Astrocyte (in vitro differentiated cells and primary cell): ENCODE data around the gene TMA7. TPM values are rescaled to one million over a fixed set of nuclear protein-coding genes. Genes with fewer than 3 reads are reported as not detected.

ENCODE experiments used
- DNase-seq: peaks from one replicate; pipeline ENCODE4 v3.0.0-alpha.2; 2010; ENCODE audit warnings: low read depth
- FAIRE-seq: peaks from 2 replicates; lab custom pipeline; 2011; peaks lifted over from hg19 to GRCh38; lab: Jason Lieb, UNC
- H2AFZ ChIP-seq: 2 replicates; pipeline ENCODE4 v1.6.0; 2012; ENCODE audit warnings: low read depth, low read length, inconsistent platforms
- H3K27ac ChIP-seq: 2 replicates; pipeline ENCODE4 v1.5.1; 2011; ENCODE audit warnings: low read depth, low read length, inconsistent platforms
- H3K27me3 ChIP-seq: 2 replicates; pipeline ENCODE4 v1.6.0; 2011; ENCODE audit warnings: low read length, inconsistent platforms; ENCODE audit not compliant: insufficient read depth
- H3K36me3 ChIP-seq: 2 replicates; pipeline ENCODE4 v1.5.1; 2011; ENCODE audit warnings: low read length, inconsistent platforms; ENCODE audit not compliant: insufficient read depth
- H3K4me1 ChIP-seq: 2 replicates; pipeline ENCODE4 v1.5.1; 2011; ENCODE audit warnings: low read length, inconsistent platforms; ENCODE audit not compliant: insufficient read depth
- H3K4me2 ChIP-seq: 2 replicates; pipeline ENCODE4 v1.6.0; 2012; ENCODE audit warnings: low read length, inconsistent platforms
- H3K4me3 ChIP-seq: 2 replicates; pipeline ENCODE4 v1.5.1; 2011; ENCODE audit warnings: low read depth, mild to moderate bottlenecking, low read length, inconsistent platforms; ENCODE audit not compliant: insufficient read depth
- H3K79me2 ChIP-seq: 2 replicates; pipeline ENCODE4 v1.6.0; 2012; ENCODE audit warnings: mild to moderate bottlenecking, low read length, inconsistent platforms; ENCODE audit not compliant: insufficient read depth
- H3K9ac ChIP-seq: 2 replicates; pipeline ENCODE4 v1.6.0; 2012; ENCODE audit warnings: mild to moderate bottlenecking, low read length, inconsistent platforms
- H3K9me3 ChIP-seq: 2 replicates; pipeline ENCODE4 v1.5.1; 2012; ENCODE audit warnings: low read depth, mild to moderate bottlenecking, low read length, inconsistent platforms; ENCODE audit not compliant: insufficient read depth
- H4K20me1 ChIP-seq: 2 replicates; pipeline ENCODE4 v1.6.0; 2012; ENCODE audit warnings: low read length, inconsistent platforms; ENCODE audit not compliant: insufficient read depth
- H3K27ac Mint-ChIP-seq: one replicate; pipeline ENCODE4 v1.8.0; 2021; ENCODE audit warnings: mild to moderate bottlenecking, mixed read lengths; ENCODE audit not compliant: unreplicated experiment
- H3K27me3 Mint-ChIP-seq: one replicate; pipeline ENCODE4 v1.8.0; 2021; ENCODE audit warnings: low read depth, mixed read lengths; ENCODE audit not compliant: unreplicated experiment
- H3K36me3 Mint-ChIP-seq: one replicate; pipeline ENCODE4 v1.8.0; 2021; ENCODE audit warnings: low read depth, mixed read lengths; ENCODE audit not compliant: unreplicated experiment
- H3K4me1 Mint-ChIP-seq: one replicate; pipeline ENCODE4 v1.8.0; 2021; ENCODE audit warnings: low read depth, mixed read lengths; ENCODE audit not compliant: unreplicated experiment
- H3K4me3 Mint-ChIP-seq: one replicate; pipeline ENCODE4 v1.8.0; 2021; ENCODE audit warnings: mild to moderate bottlenecking, moderate library complexity, mixed read lengths; ENCODE audit not compliant: unreplicated experiment
- H3K9me3 Mint-ChIP-seq: one replicate; pipeline ENCODE4 v1.8.0; 2021; ENCODE audit warnings: mild to moderate bottlenecking, mixed read lengths; ENCODE audit not compliant: unreplicated experiment
- CTCF ChIP-seq: IDR thresholded peaks from 2 replicates; pipeline ENCODE4 v1.5.1; 2011; ENCODE audit warnings: low read depth, mild to moderate bottlenecking, inconsistent platforms, low read length, moderate library complexity; ENCODE audit not compliant: insufficient read depth
- EZH2 ChIP-seq: IDR thresholded peaks from 2 replicates; pipeline ENCODE4 v1.6.1; 2012; ENCODE audit warnings: mild to moderate bottlenecking, low read length, inconsistent platforms; ENCODE audit not compliant: insufficient read depth
- total RNA-seq: library from RNA; stranded (reverse); gene quantifications from 2 replicates; pipeline ENCODE4 v1.2.1, GENCODE V29; 2021

TMA7 gene
- total RNA-seq, 1 donor from 2014 or later: 272 TPM

GRCh38 chr3:48465531-48466378, 25.7 kb downstream of the TMA7 start:
- H3K27ac ChIP-seq: peak overlapping the region; percentile 100
- peak overlapping the region; percentile 49 for H2AFZ ChIP-seq
- peak overlapping the region; percentile 97 for H3K9ac ChIP-seq
- Mint-ChIP-seq H3K36me3 (peaks cover 19% of the 10 kb centered on the region), H3K9me3 (no peaks in the 10 kb centered on the region), H3K27ac (peak overlapping the region; percentile 94), H3K4me1 (peaks cover 14% of the 10 kb centered on the region), H3K4me3 (peak overlapping the region; percentile 31), H3K27me3 (no peaks in the 10 kb centered on the region)
- no peaks in the 10 kb centered on the region for H3K9me3 ChIP-seq
- FAIRE-seq (peak; percentile 98), DNase-seq (peak; percentile 100)
- H3K27me3 ChIP-seq: no peaks in the 10 kb centered on the region
- peaks cover 46% of the 10 kb centered on the region for H3K79me2 ChIP-seq
- peaks cover 26% of the 10 kb centered on the region for H3K4me1 ChIP-seq
- peak overlapping the region; percentile 87 for H3K4me2 ChIP-seq
- H3K4me3 ChIP-seq: peak overlapping the region; percentile 61
- peaks cover 14% of the 10 kb centered on the region for H4K20me1 ChIP-seq
- H3K36me3 ChIP-seq: peaks cover 16% of the 10 kb centered on the region
- TF ChIP-seq EZH2: no peak
- peak; percentile 45 for TF ChIP-seq CTCF

GRCh38 chr3:48466386-48467109, 26.5 kb downstream of the TMA7 start:
- no peaks in the 10 kb centered on the region for H3K27me3 Mint-ChIP-seq
- H3K4me3 Mint-ChIP-seq: no peak overlapping the region
- H3K4me1 Mint-ChIP-seq: peaks cover 14% of the 10 kb centered on the region
- H3K9me3 ChIP-seq: no peaks in the 10 kb centered on the region
- H3K27me3 ChIP-seq: no peaks in the 10 kb centered on the region
- peak overlapping the region; percentile 83 for H3K27ac Mint-ChIP-seq
- DNase-seq (no peak), FAIRE-seq (no peak)
- H3K9me3 Mint-ChIP-seq: no peaks in the 10 kb centered on the region
- H3K36me3 Mint-ChIP-seq: peaks cover 14% of the 10 kb centered on the region
- peaks cover 14% of the 10 kb centered on the region for H4K20me1 ChIP-seq
- peak overlapping the region; percentile 97 for H3K9ac ChIP-seq
- H3K4me1 ChIP-seq: peaks cover 26% of the 10 kb centered on the region
- peak overlapping the region; percentile 34 for H2AFZ ChIP-seq
- peaks cover 9% of the 10 kb centered on the region for H3K36me3 ChIP-seq
- H3K4me2 ChIP-seq: peak overlapping the region; percentile 87
- peak overlapping the region; percentile 100 for H3K27ac ChIP-seq
- H3K79me2 ChIP-seq: peaks cover 53% of the 10 kb centered on the region
- TF ChIP-seq EZH2 (no peak), CTCF (no peak)
- peak overlapping the region; percentile 61 for H3K4me3 ChIP-seq
